Activated CD4-positive, alpha-beta T cell treated with anti-CD3 and anti-CD28 coated beads, Interleukin-2, Interleukin-4, amounts not matched to agents 100 ng/mL and 50 ng/mL, durations not matched to agents 16 hours and 8 hours (primary cell): ENCODE data around the gene AHI1.
"Not testable (repeated sequence)": the region's sequence is repeated elsewhere in the genome, so short reads cannot be mapped to it uniquely, and the experiment has no call there.

Source experiments
- DNase-seq: peaks from one replicate; pipeline ENCODE4 v3.0.0-alpha.2; 2020; ENCODE audit warnings: low spot score

The AHI1 gene

DNA sequence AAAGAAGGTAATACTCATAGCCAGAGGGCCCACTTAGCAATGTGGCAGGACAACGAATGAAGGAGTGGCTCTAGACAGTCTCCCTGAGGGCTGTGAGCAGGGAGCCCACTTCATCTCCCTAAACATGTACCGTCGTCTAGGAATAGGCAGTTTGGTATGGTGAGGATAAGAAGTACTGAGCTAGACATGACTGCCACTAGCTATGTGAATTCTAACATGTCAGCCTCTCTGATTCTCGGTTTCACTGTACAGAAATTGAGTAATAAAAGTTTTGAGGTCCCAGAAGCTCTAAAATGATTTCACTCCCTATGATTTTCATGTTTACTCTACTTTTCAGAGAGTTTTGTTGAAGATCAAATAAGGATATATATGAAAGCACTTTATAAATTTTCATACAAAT lies 107.1 kb downstream of the AHI1 start:
- peak; percentile 36 for DNase-seq

DNA sequence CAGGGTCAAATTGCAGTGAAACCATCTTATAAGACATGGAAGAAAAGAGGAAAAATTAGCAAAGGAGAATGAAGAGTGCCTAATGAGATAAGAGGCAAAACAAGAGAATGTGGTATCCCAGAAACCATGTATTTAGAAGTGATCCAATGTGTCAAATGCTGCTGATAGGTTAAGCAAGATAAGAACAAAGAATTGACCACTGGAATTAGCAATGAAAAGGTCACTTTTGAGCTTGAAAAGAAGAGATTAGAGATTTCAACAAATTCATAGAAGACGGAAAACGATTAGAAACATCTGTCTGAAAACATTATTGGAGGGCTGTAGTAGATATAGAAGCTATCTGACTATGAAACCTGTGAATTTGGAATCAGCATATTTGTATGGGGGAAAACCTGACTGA lies 112.2 kb downstream of the AHI1 start:
- no peak for DNase-seq

DNA sequence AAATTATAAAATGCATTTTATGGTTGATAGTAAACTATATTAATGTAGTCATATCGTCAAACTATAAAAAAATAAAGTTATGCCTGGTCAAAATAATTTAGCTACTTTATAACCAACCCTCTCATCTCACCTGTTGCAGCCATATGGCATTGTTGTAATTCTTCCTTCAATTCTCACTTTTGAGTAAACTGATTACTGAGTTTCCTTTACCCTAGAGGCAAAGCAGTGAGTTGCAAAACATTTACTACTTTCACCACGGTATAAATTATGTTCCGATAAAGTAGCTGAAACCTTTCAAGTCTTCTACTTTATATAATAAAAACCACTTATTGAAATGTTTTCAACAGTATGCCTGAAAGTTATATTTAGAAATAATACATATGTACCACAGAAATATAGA lies 113.8 kb downstream of the AHI1 start:
- DNase-seq = no peak

DNA sequence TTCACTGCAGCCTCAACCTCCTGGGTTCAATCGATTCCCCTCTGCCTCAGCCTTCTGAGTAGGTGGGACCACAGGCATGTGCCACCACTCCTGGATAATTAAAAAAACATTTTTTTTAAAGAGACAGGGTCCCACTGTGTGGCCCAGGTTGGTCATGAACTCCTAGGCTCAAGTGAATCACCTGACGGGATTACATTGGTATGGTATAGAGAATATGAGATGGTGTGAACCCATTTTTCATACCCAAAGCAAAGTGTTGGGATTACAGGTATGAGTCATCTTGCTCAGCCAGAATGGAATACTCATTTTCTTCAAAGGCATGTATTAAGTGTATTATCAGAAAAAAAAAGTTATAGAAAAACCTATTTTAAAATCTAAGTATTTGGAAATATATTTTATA lies 114.2 kb downstream of the AHI1 start:
- peak; percentile 35 for DNase-seq

DNA sequence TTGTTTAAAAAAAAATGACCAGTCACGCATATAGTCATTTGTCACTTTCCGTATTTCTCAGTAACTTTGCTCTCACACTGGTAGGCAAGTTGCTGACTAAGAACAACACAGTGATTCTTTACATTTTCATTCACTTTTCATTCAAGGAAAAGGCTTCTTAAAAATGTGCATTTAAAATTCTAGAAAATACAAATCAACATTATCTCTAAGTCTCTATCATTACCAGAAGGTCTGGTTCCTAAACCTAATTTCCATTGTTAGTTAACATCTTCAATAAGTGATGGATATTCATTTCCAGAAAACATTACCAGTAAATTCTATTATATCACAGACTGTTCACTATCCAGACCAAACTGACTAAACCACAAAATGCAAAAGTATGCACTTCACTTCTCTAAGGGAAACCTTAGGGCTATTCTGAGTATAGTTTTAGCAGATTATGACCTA lies 115.3 kb downstream of the AHI1 start:
- DNase-seq = peak; percentile 80

DNA sequence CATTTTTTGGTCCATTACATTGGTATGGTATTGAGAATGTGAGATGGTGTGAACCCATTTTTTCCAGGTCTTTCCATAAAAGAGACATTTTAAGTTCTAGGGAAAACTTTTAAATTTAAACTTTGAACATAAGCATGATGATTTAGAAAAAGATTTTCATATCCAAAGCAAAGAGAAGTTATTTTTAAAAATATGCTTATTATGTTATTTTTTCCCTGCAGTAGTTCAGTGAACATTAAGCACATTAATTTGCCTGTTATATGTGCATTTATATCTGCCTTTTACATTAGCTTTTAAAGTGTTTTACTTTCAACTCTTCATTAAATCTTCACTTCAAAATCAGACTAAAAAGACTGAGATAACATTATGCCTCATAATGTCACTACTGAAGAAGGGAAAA lies 116.7 kb downstream of the AHI1 start:
- DNase-seq = no peak

DNA sequence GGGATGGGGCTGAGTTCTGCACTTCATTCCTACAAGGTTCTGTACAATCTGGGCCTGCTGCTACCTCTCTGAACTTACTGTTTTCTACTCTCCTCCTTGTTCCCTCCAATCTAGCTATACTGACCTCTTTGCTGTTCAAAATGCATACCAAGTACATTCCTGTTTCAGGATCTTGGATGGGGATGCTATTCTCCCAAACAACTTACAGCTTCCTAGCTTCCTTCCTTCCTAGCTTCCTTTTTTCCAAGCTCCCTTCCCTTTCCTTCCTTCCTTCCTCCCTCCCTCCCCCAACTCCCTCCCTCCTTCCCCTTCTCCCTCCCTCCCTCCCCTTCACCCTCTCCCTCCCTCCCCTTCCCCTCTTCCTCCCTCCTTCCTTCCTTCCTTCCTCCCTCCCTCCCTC lies 117.9 kb downstream of the AHI1 start:
- no peak for DNase-seq

DNA sequence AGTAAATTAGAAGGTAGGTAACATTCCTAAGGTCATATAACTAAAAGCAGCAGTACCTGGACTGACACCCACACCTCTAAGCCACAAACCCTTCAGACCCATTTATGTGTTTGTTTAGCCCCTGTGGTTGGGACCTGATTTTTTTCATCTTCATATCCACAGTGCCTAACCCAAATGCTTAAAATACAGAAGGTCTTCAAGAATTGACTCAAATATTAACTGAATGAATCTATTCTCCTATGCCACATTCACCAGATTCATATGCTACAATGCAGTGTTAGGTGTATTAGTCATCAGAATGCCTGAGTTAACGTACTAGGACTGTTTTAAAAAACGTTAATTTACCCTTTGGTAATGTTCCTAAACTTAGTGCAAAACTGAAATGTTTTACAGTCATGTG lies 124.8 kb downstream of the AHI1 start:
- DNase-seq = peak; percentile 74

DNA sequence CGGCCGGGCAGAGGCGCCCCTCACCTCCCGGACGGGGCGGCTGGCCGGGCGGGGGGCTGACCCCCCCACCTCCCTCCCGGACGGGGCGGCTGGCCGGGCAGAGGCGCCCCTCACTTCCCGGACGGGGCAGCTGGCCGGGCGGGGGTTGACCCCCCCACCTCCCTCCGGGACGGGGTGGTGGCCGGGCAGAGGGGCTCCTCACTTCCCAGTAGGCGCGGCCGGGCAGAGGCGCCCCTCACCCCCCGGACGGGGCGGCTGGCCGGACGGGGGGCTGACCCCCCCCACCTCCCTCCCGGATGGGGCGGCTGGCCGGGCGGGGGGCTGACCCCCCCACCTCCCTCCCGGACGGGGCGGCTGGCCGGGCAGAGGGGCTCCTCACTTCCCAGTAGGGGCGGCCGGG lies 133.9 kb downstream of the AHI1 start:
- not testable (repeated sequence) for DNase-seq

DNA sequence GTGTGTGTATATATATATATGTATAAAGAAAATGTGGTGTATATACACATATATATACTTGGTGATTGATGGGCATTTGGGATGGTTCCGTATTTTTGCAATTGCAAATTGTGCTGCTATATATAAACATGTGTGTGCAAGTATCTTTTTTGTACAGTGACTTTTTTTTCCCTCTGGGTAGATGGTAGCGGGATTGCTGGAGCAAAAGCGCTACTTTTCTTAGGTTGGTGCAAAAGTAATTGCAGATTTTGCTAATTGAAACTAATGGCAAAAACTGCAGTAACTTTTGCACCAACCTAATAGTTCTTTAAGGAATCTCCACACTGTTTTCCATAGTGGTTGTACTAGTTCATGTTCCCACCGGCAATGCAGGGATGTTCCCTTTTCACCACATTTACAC lies 135.4 kb downstream of the AHI1 start:
- DNase-seq = no peak

DNA sequence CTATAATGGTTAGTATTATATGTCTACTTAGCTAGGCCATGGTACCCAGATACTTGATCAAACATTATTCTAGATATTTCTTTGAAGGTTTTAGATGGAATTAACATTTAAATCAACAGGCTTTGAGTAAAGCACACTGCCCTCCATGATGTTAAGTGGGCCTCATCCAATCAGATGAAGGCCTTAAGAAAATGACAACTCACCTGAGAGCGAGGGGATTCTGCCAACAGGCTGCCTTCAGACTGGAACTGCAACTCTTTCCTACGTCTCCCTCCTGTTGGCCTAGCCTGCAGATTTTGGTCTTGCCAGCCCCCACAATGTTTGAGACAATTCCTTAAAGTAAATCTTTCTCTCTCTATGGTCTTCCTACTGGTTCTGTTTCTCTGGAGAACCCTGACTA lies 137.3 kb downstream of the AHI1 start:
- DNase-seq = no peak

DNA sequence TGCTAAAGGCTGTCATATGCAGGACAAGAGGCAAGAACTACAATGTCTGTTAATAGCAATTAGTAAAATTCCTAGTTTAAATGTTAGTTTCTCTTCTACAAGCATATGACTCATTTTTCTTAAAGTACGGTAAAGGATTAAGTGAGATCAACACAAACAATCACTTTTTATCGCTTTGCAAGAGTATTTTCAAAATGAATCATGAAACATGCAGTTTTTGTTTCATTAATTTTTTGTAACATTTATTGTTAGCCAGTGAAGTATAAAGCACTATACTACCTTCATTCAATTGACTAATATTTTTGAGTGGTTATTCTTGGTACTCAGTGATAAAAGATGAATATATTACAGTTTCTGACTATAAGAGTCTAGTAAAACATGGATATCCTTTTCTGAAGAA lies 138.6 kb downstream of the AHI1 start:
- DNase-seq = peak; percentile 59

DNA sequence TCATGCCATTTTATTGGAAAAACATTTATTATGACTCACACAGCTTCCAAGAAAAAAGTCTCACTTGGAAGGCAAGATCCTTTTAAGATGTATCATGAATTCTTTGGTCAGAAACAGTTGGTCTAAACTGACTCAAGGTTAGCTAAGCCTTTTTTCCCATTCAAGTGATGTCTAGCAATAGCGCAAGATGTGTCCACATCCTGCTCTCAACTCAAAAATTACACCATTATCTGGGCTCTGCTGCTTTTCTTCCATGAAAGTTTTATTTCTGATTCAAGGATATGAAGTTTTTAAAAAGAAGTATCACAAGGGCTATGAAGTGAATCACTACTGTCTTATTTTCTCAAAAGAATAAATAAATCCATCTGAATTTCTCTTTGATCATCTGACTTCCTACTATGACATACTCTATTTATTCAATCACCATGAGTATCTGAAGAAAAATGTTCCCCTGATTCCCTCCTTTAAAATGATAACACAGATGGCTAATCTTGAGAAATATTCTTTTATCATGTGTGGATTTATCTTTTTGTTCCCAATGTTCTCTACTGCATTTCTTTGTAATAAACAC lies 139.2 kb downstream of the AHI1 start:
- peak; percentile 9 for DNase-seq

DNA sequence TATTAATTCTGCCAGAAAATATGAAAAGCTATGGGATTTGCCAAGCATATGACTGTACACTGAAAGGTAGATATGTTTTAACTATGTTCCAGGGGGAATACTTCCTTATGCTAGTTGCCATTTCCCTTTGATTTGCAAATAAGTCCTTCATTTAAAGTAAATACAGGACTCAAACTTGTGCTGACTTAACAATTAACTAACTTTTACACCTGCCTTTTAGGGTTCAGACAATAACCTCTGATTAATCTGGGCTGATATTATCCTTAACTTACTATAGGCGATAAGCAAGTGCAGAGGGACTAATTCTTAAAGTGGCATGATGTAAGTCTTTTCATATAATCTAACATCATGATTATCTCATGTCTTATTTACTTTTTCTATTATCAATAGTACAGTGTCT lies 143.1 kb downstream of the AHI1 start:
- no peak for DNase-seq

DNA sequence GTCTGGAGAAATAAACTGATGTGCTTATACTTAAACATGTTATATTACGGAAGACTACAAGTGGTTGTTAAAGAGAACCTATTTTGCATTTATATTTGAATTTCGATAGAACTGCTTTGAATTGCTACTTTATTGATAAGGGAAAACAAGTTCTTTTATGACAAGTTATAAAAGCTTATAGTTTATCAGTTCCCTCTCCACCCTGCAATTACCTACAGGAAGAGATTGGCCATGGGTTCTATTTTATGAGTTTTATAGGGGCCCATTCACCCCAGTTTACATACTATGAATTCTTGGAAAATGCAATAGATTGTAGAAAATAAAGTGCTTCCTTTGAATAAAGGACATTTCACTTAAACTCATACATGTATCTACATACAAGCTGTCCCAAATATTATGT lies 144.4 kb downstream of the AHI1 start:
- DNase-seq = no peak

DNA sequence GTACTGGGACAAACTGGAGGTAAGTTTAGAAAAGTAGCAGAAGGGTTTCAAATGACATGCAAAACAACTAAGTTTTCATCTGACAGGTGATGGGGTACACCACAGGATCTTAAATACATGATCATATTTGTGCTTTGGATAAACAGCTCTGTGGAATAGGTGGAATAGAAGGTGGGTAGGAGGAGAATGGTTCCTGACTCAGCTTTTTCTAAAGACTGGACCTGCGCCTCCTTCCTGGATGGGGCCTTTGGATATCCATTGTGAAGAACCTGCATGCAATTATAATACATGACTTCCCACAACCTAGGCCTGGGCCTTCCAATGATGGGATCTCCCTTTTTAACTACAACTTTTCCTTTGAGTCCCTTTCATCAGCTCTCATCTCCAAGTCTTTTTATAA lies 145.9 kb downstream of the AHI1 start:
- no peak for DNase-seq

DNA sequence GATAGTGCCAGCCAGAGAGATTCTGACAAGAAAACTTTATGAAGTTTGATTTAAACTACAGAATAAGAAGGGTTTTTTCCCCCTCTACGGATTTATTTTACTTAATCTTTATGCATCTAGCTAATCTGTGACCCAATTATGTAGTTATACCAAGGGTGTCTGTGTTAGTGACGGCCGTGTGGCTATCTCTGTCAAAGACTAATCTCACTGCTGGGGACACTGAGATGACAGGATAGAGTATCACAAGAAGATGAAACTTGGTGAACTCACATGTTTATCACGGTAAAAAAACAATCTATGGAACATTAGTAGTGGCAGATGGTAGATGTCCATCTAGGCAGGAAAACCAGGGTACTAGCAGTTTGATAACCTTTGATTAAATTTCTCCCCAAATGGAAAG lies 149.7 kb downstream of the AHI1 start:
- DNase-seq = no peak

DNA sequence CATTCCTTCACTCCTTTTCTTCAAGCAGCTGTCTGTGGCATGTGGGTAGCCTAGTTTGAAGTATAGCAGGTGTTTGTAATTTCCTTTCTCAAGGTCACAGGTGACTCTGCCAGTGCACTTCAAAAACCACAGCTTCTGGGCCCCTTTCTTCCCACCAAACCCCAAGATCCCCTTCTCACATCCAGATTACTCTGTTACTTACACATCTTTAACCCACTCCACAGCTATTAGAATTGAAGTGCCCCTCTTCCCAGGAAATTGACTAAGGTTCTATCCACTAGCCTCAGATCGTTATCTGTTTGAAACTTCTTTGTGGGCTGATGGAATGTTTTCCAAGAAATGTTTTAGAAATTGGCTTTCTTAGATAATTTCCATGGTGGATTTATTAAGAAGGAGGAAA lies 150.8 kb downstream of the AHI1 start:
- no peak for DNase-seq

DNA sequence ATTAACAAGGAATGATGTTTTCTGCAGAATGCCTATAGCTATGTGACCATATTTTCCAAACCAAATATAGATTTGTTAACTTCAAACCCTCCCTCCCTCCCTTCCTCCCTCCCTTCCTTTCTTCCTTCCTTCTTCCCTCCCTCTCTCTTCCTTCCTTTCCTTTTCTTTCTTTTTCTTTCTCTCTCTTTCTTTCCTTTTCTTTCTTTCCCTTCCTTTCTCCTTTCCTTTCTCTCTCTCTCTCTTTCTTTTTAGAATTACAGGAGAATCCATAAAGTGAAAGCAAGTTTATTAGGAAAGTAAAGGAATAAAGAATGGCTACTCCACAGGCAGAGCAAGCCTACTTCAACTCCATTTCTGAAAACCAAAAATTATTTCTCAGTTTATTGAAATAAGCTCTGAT lies 153.0 kb downstream of the AHI1 start:
- no peak for DNase-seq

DNA sequence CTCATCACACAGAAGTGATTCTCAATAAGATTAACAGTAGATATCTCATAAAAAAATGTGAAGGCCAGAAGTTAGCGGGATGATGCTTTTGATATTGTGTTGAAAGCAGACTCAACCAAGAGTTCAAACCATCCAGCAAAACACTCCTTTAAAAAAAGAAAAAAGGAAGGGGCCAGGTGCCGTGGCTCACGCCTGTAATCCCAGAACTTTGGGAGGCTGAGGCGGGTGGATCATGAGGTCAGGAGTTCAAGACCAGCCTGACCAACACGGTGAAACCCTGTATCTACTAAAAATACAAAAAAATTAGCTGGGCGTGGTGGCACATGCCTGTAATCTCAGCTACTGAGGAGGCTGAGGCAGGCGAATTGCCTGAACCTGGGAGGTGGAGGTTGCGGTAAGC lies 157.6 kb downstream of the AHI1 start:
- DNase-seq = not testable (repeated sequence)

DNA sequence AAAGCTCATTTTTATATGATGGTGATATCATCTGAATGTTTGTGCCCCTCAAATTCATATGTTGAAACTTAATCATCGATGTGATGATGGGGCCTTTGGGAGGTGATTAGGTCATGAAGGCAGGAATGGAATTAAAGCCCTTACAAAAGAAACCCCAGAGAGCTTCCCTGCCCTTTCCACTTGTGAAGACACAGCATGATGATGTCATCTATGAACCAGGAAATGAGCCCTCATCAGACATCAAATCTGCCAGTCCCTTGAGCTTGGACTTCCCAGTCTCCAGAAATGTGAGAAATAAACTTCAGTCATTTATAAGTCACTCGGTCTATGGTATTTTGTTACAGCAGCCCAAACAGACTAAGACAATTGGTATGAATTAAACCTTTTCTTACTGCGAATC lies 163.4 kb downstream of the AHI1 start:
- DNase-seq = no peak

DNA sequence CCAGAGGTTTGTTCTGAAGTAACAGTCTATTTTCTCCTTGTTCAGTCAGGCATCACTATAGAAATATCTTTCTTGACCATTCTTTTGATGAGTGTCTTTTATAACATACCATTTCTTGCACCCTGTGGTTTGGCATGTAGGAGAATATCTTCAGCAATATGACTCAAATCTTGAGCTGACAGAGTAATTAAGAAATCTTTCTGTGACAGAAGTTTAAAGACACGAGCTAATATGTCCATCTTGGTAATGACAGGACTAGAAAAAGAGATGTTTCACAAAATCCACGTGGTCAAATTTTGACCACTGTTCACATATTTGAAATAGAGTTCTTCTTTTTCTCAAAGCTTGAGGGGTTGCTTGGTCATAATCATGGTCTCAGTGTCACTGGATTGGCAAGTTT lies 166.5 kb downstream of the AHI1 start:
- DNase-seq = peak; percentile 33

DNA sequence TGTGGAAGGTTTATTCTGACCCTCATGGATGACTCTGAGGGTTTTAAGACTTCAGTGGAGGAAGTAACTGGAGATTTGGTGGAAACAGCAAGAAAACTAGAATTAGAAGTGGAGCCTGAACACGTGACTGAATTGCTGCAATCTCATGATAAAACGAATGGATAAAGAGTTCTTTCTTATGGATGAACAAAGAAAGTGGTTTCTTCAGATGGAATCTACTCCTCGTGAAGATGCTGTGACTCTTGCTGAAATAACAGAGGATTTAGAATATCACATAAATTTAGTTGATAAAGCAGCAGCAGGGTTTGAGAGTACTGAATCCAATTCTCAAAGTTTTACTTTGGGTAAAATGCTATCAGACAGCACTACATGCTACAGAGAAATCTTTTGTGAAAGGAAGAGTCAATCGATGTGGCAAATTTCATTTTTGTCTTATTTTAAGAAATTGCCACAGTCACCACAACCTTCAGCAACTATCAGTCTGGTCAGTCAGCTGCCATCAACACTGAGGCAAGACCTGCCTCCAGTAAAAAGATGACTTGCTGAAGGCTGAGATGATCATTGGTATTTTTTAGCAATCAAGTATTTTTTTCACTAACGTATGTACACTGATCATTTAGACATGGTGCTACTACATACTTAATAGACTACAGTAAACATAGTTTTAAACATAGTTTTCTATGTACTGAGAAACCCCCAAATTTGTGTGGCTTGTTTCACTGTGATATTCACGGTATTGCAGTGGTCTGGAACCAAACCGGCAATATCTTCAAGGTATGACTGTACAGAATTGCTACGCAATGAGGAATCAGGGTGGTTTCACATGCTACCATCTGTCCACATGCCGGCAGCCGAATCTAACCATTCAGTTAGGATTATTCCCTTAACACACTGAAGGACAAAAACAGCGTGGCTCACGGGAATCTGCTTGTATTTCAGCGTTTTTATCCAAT lies 167.4 kb downstream of the AHI1 start:
- peak; percentile 45 for DNase-seq

DNA sequence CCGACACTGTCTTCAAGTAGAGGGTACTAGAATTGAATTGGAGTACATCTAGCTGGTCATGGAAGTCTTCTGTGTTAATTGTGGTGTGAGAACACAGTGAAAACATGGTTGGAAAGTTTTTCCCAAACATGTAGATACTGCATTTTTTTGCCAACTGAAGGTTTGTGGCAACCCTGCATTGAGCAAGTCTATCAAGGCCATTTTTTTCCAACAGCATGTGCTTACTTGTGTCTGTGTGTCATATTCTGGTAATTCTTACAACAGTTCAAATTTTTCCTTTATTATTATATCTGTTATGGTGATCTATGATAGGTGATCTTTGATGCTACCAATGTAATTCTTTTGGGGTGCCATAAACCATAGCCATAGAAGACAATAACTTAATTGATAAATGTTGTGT lies 169.4 kb downstream of the AHI1 start:
- DNase-seq = no peak
